K562 (cell line): ENCODE data around the gene BCL2A1. TPM values are rescaled to one million over a fixed set of nuclear protein-coding genes. Genes with fewer than 3 reads are reported as not detected.

Experiments
- CTBP1 ChIP-seq: fragments of 450-650 bp; IDR thresholded peaks from 2 replicates; pipeline ENCODE4 v1.6.1; 2016; ENCODE audit warnings: borderline replicate concordance
- ELF2 ChIP-seq: fragments of 250-450 bp; sonication (Bioruptor Pico); IDR thresholded peaks from 2 replicates; pipeline ENCODE4 v1.5.0; 2021; ENCODE audit warnings: mild to moderate bottlenecking
- FOXM1 ChIP-seq, 2 experiments: fragments of 450-650 bp in 1 of 2; sonication (generic) in 1 of 2; formaldehyde crosslinking in 1 of 2; IDR thresholded peaks; 2 replicates each; pipeline versions ENCODE4 v1.6.1 to v1.9.0; 2017 to 2022; ENCODE audit warnings: low read depth in 2 of 2, mild to moderate bottlenecking in 2 of 2, missing genetic modification reagents in 1 of 2, moderate library complexity in 1 of 2
- MAFF ChIP-seq: IDR thresholded peaks from 2 replicates; pipeline ENCODE4 v1.6.1; 2012; ENCODE audit warnings: low read length, improper control_type of control experiment
- MYBL2 ChIP-seq, 2 experiments: fragments of 450-650 bp in 1 of 2; sonication (generic) in 1 of 2; formaldehyde crosslinking in 1 of 2; IDR thresholded peaks; 2 replicates each; pipeline versions ENCODE4 v1.6.1 to v1.8.1; 2017 to 2022; ENCODE audit warnings: borderline replicate concordance in 1 of 2, inconsistent platforms in 1 of 2, low read depth in 1 of 2, mild to moderate bottlenecking in 1 of 2, missing genetic modification reagents in 1 of 2, moderate library complexity in 1 of 2
- NFE2L1 ChIP-seq: fragments of 450-650 bp; IDR thresholded peaks from 2 replicates; pipeline ENCODE4 v1.6.1; 2016; ENCODE audit warnings: missing genetic modification characterization, low read depth, mild to moderate bottlenecking, missing compliant biosample characterization, moderate library complexity, borderline replicate concordance
- SMAD4 ChIP-seq: fragments of 250-450 bp; sonication (Bioruptor Pico); conservative IDR thresholded peaks from 2 replicates; pipeline ENCODE4 v1.8.0; 2021; ENCODE audit warnings: inconsistent platforms, mild to moderate bottlenecking, moderate library complexity
- SRSF3 ChIP-seq: fragments of 200-400 bp; formaldehyde crosslinking; IDR thresholded peaks from 2 replicates; pipeline ENCODE4 v1.6.1; 2016; ENCODE audit warnings: mild to moderate bottlenecking, low read length, moderate library complexity; ENCODE audit not compliant: insufficient read depth
- YY1 ChIP-seq, 3 experiments: IDR thresholded peaks; 2 replicates each; pipeline ENCODE4 v1.6.1; 2011; ENCODE audit warnings: low read length in 2 of 3, mild to moderate bottlenecking in 2 of 3, moderate library complexity in 2 of 3, borderline replicate concordance in 1 of 3, control low read depth in 1 of 3, low read depth in 1 of 3; ENCODE audit not compliant: insufficient read depth in 3 of 3, insufficient replicate concordance in 2 of 3, control insufficient read depth in 1 of 3, insufficient read length in 1 of 3; ENCODE audit errors: extremely low read depth in 1 of 3
- ZKSCAN8 ChIP-seq: fragments of 200-800 bp; sonication (Bioruptor generic); IDR thresholded peaks from 2 replicates; pipeline ENCODE4 v1.6.1; 2016; ENCODE audit warnings: missing genetic modification characterization, missing compliant biosample characterization
- ZNF668 ChIP-seq: fragments of 250-450 bp; sonication (Bioruptor Pico); IDR thresholded peaks from 2 replicates; pipeline ENCODE4 v1.8.0; 2022; ENCODE audit warnings: mild to moderate bottlenecking, inconsistent platforms
- ZNF785 ChIP-seq: fragments of 250-450 bp; sonication (Bioruptor Pico); IDR thresholded peaks from 2 replicates; pipeline ENCODE4 v1.4.0; 2020; ENCODE audit warnings: mild to moderate bottlenecking
- polyA plus RNA-seq, 8 experiments: library from polyadenylated mRNA; depleted of rRNA in 4 of 8; stranded (reverse) in 5 of 8; unstranded in 3 of 8; fragments of >200 nt; fragmentation: Nextera tagmentation in 2 of 8; fragmentation: Illumina TruSeq in 1 of 8; extraction: Ambion mirVana in 2 of 8; extraction: Trizol in 1 of 8; gene quantifications; 2 replicates each; pipeline versions ENCODE4 v1.2.1 to v1.2.3, GENCODE V29; 2011 to 2014; ENCODE audit warnings: inconsistent platforms in 1 of 8, missing spikeins in 1 of 8
- total RNA-seq, 7 experiments: library from RNA; depleted of rRNA in 6 of 7; stranded (reverse); fragments of >200 nt in 6 of 7; fragmentation: Illumina TruSeq in 2 of 7; extraction: Trizol in 2 of 7; gene quantifications; 2 replicates each; pipeline versions ENCODE4 v1.2.1 to v1.2.3, GENCODE V29; 2011 to 2021; ENCODE audit warnings: low replicate concordance in 1 of 7
- TF ChIP-seq, protein P1 (sequence below), 2 experiments: fragments of 200-800 bp in 1 of 2; sonication (Bioruptor generic) in 1 of 2; sonication (generic) in 1 of 2; formaldehyde crosslinking in 1 of 2; IDR thresholded peaks in 1 of 2; conservative IDR thresholded peaks in 1 of 2; 2 replicates each; pipeline versions ENCODE4 v1.5.0 to v1.6.1; 2016 to 2020; ENCODE audit warnings: missing compliant biosample characterization in 1 of 2, missing genetic modification characterization in 1 of 2, missing genetic modification reagents in 1 of 2
- TF ChIP-seq, protein P2 (sequence below): fragments of 450-650 bp; IDR thresholded peaks from 2 replicates; pipeline ENCODE4 v1.6.1; 2018; ENCODE audit not compliant: partially characterized antibody

Gene BCL2A1
- total and polyA plus RNA-seq, 9 of the 15 experiments (the other 6 are each of a cell fraction or from before 2014, with no cell fraction given), result 0.11 to 1.2 (median 0.25) TPM; not detected in 4

DNA sequence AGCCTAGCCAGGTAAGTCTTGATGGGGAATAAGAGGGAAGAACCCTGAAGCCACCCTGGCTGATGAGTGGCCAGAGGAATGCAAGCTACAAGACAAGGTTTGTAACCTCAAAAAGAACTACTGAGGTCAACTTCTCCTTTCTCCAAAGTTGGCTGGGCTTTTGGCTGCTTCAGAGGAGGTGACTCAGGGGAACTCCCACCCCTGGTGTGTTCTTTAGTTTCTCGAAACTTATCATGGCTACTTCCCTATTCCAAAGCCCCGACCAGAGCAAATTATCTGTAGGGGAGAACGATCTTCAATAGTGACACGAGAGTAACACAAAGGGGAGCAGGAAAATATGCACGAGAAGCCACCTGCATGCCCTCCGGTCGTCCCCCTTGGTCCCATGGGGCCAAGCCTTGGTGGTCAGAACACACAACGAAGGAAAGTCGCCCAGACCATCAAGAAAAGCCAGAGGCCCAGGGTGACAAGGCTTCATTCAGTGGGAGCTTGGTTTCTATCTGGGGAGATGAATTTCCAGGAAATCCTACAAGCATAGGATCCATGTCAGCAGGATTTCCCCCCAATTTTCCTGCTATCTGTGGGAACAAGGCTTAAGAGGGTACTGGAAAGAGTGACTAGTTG is 6.5 kb upstream of the BCL2A1 start (continued):
- TF ChIP-seq, protein P1, sequence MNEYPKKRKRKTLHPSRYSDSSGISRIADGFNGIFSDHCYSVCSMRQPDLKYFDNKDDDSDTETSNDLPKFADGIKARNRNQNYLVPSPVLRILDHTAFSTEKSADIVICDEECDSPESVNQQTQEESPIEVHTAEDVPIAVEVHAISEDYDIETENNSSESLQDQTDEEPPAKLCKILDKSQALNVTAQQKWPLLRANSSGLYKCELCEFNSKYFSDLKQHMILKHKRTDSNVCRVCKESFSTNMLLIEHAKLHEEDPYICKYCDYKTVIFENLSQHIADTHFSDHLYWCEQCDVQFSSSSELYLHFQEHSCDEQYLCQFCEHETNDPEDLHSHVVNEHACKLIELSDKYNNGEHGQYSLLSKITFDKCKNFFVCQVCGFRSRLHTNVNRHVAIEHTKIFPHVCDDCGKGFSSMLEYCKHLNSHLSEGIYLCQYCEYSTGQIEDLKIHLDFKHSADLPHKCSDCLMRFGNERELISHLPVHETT (CRISPR knock-in tag; conservative IDR thresholded peaks at IDR 0.05 in 1 of 2, IDR thresholded peaks at IDR 0.05 in 1 of 2), result peak in 1 of 2 experiments; percentile 66; a peak in 1 of 4 replicates
- TF ChIP-seq YY1 (IDR thresholded peaks at IDR 0.05; ENCODE audit: borderline replicate concordance in 1 of 3, control insufficient read depth in 1 of 3, extremely low read depth in 1 of 3, insufficient read depth in 3 of 3, insufficient read length in 1 of 3, insufficient replicate concordance in 2 of 3, low read depth in 1 of 3, low read length in 2 of 3) (peak in 1 of 3 experiments; percentile 36), NFE2L1 (tag) (no peak), SMAD4 (CRISPR knock-in tag) (0 out of 2 replicates have a peak, but pooled peaks have one; percentile 24), SRSF3 (no peak), CTBP1 (peak; percentile 49; the same call in 1 of the 2 replicates), ELF2 (CRISPR knock-in tag) (peak; percentile 50; the same call in 1 of the 2 replicates), ZNF668 (CRISPR knock-in tag) (no peak), MYBL2 (IDR thresholded peaks at IDR 0.05; ENCODE audit: low read depth) (no peak), MYBL2 (CRISPR knock-in tag; IDR thresholded peaks at IDR 0.05; ENCODE audit: borderline replicate concordance) (no peak), ZKSCAN8 (CRISPR knock-in tag) (peak; percentile 48; the same call in 1 of the 2 replicates), FOXM1 (IDR thresholded peaks at IDR 0.05; ENCODE audit: low read depth) (no peak), FOXM1 (CRISPR knock-in tag; IDR thresholded peaks at IDR 0.05; ENCODE audit: low read depth) (no peak), ZNF785 (CRISPR knock-in tag) (no peak), MAFF (0 out of 2 replicates have a peak, but pooled peaks have one; percentile 7)
- TF ChIP-seq, protein P2, sequence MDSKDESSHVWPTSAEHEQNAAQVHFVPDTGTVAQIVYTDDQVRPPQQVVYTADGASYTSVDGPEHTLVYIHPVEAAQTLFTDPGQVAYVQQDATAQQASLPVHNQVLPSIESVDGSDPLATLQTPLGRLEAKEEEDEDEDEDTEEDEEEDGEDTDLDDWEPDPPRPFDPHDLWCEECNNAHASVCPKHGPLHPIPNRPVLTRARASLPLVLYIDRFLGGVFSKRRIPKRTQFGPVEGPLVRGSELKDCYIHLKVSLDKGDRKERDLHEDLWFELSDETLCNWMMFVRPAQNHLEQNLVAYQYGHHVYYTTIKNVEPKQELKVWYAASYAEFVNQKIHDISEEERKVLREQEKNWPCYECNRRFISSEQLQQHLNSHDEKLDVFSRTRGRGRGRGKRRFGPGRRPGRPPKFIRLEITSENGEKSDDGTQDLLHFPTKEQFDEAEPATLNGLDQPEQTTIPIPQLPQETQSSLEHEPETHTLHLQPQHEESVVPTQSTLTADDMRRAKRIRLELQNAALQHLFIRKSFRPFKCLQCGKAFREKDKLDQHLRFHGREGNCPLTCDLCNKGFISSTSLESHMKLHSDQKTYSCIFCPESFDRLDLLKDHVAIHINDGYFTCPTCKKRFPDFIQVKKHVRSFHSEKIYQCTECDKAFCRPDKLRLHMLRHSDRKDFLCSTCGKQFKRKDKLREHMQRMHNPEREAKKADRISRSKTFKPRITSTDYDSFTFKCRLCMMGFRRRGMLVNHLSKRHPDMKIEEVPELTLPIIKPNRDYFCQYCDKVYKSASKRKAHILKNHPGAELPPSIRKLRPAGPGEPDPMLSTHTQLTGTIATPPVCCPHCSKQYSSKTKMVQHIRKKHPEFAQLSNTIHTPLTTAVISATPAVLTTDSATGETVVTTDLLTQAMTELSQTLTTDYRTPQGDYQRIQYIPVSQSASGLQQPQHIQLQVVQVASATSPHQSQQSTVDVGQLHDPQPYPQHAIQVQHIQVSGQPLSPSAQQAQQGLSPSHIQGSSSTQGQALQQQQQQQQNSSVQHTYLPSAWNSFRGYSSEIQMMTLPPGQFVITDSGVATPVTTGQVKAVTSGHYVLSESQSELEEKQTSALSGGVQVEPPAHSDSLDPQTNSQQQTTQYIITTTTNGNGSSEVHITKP, result peak; percentile 34
